HG03342 (cell line): Measurements from ENCODE around the gene NR2F1.
"Not testable (repeated sequence)": the region's sequence is repeated elsewhere in the genome, so short reads cannot be mapped to it uniquely, and the experiment has no call there.

Source experiments
- ATAC-seq: cut with Tn5 transposase; IDR thresholded peaks from one replicate; pipeline ENCODE4 v1.9.1; 2021; ENCODE audit warnings: mild to moderate bottlenecking, moderate library complexity; ENCODE audit not compliant: unreplicated experiment

The NR2F1 gene

DNA sequence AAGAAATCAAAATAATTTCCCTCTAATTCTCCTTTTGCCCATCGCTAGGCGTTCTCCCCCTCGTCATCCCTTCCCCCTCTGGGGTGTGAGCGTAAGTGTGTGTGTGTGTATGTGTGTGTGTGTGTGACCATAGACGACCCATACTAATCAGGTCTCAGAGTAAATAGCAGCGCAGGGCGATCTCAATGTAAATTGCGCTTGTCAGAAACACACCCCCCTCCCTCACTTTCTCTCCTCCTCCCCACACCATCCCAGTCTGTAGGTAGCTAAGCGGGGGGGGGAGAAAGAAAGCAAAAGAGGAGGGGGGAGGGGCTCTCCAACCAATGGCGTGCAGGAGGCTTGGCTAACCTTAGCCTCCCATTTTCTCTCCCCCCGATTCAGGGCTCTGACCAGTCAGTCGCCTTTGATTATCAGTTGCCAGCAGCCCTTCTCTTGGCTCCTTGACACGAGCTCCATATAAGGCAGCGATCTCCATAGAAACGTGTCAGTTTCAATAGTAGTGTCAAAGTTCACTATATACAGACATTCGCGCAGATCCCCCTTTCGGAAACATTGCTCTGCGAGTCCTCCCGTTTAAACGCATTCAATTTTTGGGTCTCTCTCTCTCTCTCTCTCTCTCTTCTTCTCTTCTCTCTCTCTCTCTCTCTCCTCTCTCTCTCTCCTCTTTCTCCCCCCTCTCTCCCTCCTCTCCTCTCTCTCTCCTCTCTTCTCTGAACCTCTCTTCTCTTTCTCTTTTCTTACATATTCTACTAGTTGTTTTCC is at the start of gene NR2F1:
TSS of gene NR2F1 (plus strand) at position 546 of the 762 bp plus-strand sequence. CDS start 1,802 bp downstream, outside the sequence.
- peak; percentile 25 for ATAC-seq

DNA sequence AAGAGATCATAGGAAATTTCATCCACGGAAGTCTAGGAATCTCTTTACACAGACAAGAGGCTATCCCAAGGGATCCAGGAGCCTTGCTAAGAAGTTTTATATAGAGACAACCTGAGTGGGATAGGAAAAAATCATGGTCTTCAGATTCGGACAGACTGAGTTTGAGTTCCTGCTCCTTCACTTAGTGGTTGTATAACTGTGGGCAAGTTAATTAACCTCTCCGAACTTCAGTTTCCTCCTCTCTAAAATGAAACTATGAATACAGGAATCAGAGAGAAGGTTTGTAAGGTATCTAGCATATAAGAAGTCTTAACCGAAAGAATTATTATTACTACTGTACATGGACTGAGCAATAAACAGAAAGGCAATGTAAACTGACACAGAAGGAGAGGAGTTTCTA is 37.1 kb upstream of the NR2F1 start:
- ATAC-seq, result no peak

DNA sequence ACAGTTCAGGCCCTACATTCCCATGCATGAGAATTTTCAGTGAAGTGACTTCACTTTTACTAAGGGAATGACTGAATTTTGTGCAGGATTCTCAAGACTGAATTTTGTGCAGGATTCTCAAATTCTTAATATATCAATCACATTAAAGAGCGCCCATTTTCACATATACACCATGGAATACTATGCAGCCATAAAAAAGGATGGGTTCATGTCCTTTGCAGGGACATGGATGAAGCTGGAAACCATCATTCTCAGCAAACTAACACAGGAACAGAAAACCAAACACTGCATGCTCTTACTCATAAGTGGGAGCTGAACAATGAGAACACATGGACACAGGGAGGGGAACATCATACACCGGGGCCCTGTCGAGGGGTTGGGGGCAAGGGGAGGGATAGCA is 33.4 kb upstream of the NR2F1 start:
- ATAC-seq, result not testable (repeated sequence)

DNA sequence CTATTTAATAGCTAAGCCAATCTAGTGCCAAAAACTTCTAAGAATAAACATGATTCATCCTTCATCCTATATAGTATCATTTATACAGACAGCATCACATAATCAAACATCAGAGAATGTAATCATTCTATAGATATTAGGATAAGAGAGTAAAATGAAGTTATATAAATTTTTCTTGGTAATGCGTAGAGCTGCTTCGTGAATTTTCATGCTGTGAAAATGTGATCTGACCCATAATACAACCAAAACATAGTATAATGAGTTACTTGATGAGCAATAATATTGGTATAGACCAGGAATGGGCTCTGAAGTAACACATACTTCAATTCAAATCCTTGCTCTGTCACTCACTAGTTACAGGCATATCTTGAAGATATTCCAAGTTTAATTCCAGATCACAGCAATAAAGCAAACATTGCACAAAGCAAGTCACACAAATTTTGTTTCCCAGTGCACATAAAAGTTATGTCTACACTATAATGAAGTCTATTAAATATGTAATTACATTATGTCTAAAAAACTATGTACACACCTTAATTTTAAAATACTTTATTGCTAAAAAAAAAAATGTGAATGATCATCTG is 25.9 kb upstream of the NR2F1 start:
- no peak for ATAC-seq

DNA sequence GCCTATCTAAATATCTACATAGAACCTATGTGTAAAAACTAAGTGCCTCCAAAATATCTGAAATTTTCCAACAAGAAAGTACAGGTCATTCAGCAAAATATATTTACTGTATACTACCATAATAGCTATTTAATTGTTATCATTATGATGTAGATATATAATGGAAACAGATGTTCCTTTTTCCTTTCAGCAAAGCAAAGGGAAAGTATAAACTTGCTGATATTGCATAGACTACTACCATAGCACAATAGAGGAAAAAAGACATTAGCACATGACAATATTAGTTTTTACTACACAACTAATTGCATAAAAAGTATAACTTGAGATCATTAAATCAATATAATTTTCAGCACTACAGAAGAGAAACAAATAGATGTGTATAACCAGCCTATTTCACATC is 16.9 kb upstream of the NR2F1 start:
- no peak for ATAC-seq

DNA sequence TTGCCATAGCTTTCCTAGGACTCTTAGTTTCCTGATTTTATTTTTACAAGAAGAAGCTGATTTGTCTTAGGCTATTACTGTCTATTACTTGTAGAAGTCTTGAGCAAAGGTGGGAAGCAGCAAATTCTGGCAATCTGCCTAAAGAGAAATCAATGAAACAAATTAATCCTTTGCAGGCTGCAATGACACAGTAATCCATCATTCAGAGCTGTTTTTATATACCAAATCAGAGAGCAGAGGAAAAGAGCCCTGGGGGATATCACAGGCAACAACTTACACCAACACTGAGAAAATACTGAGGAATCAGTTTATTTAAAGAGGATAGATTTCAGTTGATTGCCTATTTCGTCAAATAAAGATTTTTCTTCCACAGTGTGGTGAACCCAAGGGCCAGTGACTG is 15.6 kb upstream of the NR2F1 start:
- ATAC-seq, result no peak

DNA sequence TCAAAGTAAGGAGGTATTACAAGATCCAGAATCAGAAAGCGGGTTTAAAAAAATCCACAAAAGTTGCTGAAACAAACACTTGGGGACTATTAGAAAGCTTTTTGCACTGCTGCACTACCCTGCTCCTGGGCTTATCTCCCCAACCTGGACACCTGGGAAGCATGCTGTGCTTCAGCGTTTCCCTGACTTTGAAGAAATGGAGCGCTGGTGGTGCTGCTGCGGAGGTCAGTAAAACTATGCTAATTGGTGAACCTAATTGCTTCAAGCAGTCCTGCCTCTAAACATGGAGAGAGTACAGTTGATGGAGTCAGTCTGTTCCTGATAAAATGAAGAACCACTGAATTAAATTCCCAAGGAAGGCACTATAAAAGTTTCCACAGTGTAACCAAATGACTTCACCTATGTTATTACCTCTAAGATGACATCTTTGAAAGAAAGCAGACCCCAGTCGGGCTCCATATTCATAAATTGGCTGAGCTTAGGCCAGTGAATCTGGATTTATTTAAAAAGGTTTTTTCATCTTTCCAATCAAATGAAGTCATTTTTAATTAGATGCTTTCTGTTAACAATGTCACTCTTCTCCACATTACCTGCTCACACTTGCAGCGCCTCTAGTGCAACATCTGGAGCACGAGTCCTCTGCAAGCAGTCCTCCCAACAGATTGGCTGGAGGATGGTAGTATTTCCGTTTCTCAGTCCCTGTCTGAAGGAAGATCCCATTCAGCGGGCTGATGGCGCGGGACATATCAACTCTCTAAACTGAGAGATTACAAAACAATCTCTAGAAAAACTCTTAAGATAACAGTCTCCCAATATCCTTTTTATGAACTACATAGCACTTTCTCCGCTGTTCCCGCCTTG is 13.5 kb upstream of the NR2F1 start:
- ATAC-seq, result no peak

DNA sequence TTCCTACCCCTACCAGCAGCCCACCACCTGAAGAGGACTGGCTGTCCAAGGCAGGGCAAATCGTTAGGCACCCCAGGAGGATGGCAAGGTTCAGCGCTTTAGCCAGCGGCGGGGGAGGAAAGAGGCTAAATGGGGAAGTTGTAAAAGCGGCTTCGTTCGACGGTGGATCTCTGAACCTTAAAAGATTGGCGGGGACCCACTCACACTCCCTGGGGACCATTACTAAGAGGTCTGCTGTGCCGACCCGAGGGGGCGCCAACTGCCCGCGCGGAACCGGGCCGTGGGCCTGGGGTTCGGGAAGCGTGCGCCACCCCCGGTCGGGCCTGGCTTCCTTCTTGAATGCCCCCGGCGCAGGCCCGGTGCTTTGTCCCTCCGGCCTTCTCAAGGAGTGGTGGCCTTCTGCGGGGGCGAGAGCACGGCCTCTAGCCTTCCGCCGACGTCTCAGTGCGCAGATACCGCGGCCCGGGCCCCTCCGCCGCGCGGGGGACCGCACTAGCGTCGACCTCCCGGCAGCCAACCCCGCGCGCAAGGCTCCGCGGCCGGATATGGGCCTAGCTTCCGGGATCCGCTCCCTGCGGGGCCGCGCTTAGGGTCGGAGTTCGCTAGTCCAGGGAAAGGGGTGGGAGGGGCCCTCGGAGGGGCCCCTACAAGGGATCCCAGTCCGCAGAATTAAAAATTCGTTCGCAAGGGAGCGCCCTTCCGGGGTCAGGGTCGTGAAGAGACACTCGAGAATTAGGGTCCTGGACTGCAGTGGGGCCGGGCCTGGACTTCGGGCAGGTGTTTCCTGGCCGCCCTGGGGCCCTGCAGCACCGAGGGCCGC is 12.5 kb upstream of the NR2F1 start:
- ATAC-seq, result peak; percentile 44

DNA sequence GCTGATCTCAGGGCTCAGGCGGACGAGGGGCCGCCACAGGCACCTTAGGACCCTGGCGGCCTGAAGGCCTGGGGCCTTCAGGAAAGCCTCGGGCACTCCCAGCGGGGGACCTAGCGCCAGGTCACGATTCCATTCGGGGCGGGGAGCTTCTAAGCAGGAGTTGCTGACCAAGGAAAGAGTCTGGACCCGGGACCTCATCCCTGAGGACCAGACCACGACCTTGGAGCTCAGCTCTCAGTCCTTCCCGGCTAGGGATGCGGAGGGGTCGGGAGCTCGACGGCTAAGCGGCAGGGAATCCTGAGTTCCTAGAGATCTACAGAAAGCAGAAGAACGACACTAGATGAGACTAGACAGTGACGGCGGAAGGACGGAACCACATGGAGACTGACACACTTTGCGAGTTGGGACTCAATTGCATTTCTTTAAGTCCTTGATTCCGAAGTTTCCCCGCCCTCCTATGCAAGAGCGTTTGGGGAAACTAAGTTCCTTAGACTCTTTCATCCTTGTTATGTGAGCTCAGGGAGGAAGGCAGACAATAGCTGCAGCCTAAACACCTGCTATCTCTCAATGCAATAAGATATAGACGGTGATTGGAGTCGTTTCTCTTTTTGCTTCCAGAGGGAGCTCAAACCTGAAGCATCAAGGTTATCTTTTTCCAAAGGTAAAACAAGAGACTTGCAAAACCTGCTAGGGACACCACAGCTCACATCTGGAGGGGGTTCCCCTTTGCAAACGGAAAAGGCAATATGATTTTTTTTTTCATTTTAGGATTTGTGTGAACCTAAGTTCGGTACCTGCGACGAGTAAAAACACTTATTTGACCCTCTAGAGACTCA is 11.7 kb upstream of the NR2F1 start:
- no peak for ATAC-seq

DNA sequence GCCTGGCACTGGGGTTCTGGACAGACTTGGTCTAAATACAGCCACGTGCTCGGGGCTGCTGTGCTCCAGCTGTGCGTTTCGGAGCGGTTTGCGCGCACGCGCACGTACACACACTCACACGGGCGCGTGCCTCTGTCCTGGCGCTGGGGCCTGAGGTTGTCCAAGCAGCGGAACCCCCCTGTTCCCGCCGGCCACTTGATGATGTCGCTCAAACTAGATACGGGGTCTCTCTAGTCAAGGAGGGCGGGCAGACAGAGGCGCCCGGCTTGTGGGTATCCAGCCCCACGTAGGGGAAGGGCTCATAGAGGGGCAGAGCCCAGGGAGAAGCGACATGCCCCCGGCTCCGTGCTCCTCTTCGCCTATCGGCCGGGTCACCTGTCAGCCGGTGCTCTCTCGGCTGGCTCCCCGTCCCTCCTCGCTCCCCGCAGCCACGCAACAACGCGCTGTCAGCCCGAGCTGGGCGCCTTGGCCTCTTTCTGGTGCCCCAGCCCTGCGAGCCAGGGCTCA is 10.9 kb upstream of the NR2F1 start:
- no peak for ATAC-seq

DNA sequence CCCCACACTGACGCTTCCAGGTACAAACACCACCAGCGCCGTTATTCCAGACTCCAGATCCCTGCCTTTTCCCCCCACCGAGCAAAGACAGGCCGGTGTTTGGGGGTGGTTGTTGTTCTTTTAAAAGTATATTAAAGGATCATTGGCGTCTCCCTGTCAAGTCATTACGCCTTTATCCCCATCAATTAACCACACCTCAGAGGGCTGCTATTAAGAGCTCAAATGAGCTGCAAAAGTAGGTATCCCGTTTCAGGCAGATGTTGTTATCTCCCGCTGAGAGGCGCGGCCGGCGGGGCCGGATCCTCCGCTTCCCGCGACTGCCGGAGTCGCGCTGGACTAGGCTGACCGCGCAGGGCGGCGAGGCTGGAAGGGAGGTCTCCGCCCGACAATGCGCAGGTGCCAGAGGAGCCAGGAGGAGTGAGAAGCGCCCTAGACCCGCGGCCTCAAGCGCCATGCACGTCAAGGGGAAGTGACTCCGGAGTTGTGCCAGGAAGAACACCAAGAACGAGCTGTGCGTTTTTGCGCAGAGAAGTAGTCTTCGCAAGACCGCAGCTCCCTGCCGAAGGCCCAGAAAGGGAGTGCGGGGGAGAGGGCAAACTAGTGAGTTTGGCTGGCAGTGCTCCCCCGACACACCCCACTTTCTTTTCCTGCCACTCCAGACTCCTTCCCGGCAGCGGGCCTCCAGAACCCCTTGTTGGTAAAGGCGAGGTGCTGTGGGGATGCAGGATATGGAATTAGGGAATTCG is 10.2 kb upstream of the NR2F1 start:
- ATAC-seq, result no peak

DNA sequence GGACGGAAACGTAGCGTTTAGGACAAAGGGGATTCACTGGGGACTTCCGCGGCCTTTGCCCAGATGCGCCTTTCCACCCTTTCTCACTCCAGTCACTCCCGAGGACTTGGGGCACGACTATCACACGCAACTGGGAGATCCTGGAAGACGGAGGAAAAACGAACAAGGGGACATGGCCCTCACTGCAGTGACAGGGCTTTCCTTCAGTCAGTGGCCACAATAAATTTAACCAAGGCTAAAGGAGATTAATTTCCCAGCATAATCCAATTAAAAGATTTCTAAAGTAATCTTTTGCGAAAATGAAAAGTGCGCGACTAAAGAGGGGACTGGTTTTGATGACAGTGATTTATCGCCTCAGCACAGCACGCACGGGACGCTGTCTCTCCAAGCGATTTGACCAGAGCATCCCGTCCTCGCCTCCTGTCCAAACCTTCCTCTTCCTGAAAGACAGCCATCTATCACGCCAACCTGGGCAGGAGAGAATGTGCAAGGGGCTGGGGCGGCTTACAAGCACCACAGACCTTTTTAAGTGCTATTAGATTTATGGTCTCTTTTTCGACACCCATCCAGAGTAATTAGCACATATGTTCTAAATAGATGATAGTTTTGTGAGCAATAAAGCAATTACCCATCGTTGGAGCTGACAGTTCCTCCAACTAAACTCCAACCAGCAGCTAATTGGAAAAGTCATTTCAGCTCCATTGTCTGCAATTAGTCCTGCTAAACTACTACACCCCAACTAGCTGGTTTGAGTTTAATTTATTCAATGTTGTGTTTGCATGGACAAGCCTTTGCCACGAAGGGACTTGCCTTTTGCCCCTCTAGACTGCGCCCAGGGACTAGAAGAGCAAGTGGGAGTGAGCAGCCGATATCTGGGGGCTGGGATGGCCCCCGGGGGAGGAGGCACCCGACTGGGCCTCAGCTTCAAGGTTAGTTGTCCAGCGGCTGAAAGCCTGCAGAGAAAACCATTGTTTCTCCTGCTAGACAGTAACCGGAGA is 9.4 kb upstream of the NR2F1 start:
- ATAC-seq, result no peak

DNA sequence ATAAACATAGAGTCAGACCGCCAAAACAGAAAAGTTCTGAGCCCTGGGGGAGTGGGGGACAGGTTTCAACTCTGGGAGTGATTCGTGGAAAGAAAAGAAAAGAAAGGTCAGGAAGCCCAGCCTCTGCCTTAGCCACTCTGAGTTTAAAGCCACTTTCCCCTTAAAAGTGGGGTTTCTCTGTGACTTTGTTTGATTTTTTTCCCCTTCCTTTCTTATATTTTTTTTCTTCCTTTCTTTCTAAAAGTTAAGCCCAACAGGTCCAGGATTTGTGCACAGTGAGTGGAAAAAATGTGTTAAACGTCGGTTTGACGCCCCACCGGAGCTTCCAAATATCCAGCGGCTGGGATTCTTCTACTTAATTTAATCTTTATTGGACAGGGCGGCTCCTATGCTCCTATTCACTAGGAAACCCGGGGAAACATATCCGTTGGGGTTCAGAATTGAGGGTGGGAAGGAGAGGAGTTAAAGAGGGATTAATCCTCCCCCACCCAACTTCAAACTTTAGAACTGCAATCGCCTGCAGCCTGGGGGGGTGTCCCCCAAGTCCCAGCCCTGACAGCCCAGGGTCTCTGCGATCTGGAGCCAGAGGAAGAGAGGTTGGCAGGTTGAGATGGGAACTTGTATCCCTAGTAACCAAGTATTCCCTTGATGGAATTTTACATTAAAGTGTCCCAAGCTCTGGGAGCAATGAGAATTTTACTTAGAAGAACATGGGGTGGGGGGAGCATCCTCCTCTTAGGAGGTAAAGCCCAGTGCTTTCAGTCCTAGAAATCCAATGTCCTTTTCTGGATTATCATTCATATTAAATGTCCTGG is 8.3 kb upstream of the NR2F1 start:
- ATAC-seq, result no peak

DNA sequence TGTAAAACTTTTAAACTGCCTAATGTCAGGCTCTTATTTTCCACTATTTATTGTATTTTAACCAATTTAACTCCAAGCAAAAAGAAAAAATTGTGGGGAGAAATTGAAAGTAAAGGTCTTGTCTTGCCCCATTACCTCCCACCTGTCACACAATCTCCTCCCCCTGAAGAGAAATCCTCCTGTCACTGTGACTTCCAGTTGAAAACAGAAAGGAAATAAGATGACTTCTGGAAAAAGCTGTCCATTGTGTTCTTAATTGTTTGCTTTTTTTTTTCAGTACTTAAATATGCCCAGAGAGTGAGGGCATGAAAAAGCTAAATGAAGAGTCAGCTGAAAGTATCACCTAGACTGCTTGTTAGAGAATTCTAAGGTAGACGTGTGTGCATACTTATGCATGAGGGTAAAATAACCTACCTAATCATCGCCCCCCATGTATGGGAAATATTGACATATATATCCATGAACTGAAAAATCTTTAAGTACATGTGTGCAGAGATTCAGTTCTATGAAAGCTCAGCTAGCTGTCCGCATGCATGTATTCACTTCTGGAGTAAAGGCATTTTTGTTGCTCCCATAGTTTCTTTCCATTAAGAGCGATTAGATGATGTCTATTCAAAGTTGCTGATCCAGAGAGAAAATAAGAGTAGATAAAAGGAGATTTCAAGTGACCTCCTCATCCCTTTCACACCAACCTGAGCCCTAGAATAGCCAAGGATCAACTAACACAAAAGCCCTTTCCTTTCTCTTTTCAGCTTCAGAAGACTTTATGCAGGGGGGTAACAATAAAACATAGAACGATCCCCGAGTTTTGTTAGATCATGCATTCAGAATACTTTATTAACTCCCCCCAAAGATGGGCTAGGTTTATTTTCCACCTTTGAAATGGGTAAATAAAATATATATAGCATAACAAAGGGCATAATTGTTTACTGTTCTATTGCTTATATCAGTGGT is 7.3 kb upstream of the NR2F1 start:
- no peak for ATAC-seq

DNA sequence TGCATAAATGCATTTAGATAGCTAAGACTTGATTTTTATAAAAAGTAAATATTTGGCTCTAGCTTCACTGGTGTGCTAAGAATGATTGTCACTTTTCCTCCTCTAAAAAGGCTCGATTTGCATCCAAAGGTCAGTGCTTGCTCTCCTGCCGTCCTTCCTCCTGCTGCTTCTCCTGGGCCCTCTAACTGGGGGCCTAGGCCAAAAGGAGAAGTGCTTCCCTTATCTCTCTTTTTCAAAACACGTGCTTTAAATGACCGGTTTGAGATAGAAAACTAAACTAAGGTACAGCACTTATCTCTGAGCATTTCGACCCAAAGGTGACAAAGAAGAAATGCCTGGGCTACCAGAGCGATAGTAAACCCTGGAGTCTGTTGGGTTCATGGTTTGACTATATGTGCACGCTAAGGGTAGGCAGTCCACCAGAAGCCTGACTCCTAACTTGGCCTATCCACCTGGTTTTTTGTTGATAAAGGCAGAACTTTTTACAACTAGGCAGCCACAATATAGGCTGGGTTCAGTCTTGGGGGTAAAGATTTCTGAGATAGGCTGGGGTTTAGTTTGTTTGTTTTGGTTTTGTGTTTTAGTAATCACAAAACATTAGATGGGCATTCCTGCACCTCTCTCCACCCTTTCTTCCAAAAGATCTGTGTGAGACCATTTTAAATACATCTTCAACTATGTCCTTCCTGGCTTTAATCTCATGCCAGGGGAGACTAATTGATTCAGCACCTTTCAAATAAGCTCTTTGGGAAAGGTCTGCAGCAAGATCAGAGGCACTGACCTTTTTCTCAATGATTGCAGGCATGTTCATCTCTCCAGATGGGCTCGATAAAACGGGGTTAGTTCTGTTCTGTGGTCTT is 5.8 kb upstream of the NR2F1 start:
- no peak for ATAC-seq
